ENCODE data around the gene KLK6.

GRCh38 chr19:50974702-50975556 lies 5.5 kb upstream of the KLK6 start:
- TF ChIP-seq CTCF (IDR thresholded peaks at IDR 0.05): no peak
- no peak for TF ChIP-seq POLR2A (IDR thresholded peaks at IDR 0.05)

All from thyroid gland (tissue), 4 donors.